MG63 (cell line): ENCODE results near the gene TBL1X. TPM values are rescaled to one million over a fixed set of nuclear protein-coding genes. Genes with fewer than 3 reads are reported as not detected.
"Not testable (repeated sequence)": the region's sequence is repeated elsewhere in the genome, so short reads cannot be mapped to it uniquely, and the experiment has no call there.

Experiments used
- DNase-seq: peaks from one replicate; pipeline ENCODE4 v3.0.0-alpha.2; 2020
- H3K27me3 ChIP-seq: fragments of 250-450 bp; sonication (Bioruptor Pico); 2 replicates; pipeline ENCODE4 v1.5.1; 2020; ENCODE audit warnings: mild to moderate bottlenecking, moderate library complexity
- H3K36me3 ChIP-seq: fragments of 250-450 bp; sonication (Bioruptor Pico); 2 replicates; pipeline ENCODE4 v1.5.1; 2020; ENCODE audit warnings: mild to moderate bottlenecking, moderate library complexity
- H3K4me3 ChIP-seq: fragments of 250-450 bp; sonication (Bioruptor Pico); 2 replicates; pipeline ENCODE4 v1.5.1; 2020; ENCODE audit warnings: mild to moderate bottlenecking, moderate library complexity
- H3K9me3 ChIP-seq: fragments of 250-450 bp; sonication (Bioruptor Pico); 2 replicates; pipeline ENCODE4 v1.5.1; 2020; ENCODE audit warnings: mild to moderate bottlenecking, moderate library complexity
- total RNA-seq: library from RNA; depleted of rRNA; stranded (reverse); fragments of >200 nt; shearing (Covaris generic); gene quantifications from 2 replicates; pipeline ENCODE4 v1.2.3, GENCODE V29; 2014; ENCODE audit warnings: low replicate concordance

Gene TBL1X
- total RNA-seq, 1 experiment from 2014 or later = 4.3 TPM

GRCh38 chrX:9447906-9448305, 17.0 kb upstream of the TBL1X start:
- no peaks in the 10 kb centered on the region for H3K36me3 ChIP-seq
- H3K4me3 ChIP-seq = no peak overlapping the region
- no peaks in the 10 kb centered on the region for H3K9me3 ChIP-seq
- H3K27me3 ChIP-seq = no peaks in the 10 kb centered on the region
- DNase-seq = no peak

GRCh38 chrX:9456250-9457074, 8.4 kb upstream of the TBL1X start:
- no peaks in the 10 kb centered on the region for H3K27me3 ChIP-seq
- H3K4me3 ChIP-seq = no peak overlapping the region
- H3K36me3 ChIP-seq = no peaks in the 10 kb centered on the region
- DNase-seq = no peak
- H3K9me3 ChIP-seq = no peaks in the 10 kb centered on the region

GRCh38 chrX:9458034-9458433, 6.8 kb upstream of the TBL1X start:
- H3K4me3 ChIP-seq, H3K9me3 ChIP-seq, DNase-seq, H3K27me3 ChIP-seq, H3K36me3 ChIP-seq: not testable (repeated sequence)

- no peak for DNase-seq
- no peaks in the 10 kb centered on the region for H3K27me3 ChIP-seq
- no peaks in the 10 kb centered on the region for H3K36me3 ChIP-seq
- no peak overlapping the region for H3K4me3 ChIP-seq
- H3K9me3 ChIP-seq = no peaks in the 10 kb centered on the region
These were observed 6.3 kb upstream of the TBL1X start for GRCh38 chrX:9458516-9459078.

GRCh38 chrX:9459186-9459748, 5.6 kb upstream of the TBL1X start:
- H3K9me3 ChIP-seq = no peaks in the 10 kb centered on the region
- H3K36me3 ChIP-seq = no peaks in the 10 kb centered on the region
- no peak for DNase-seq
- no peak overlapping the region for H3K4me3 ChIP-seq
- H3K27me3 ChIP-seq = no peaks in the 10 kb centered on the region

- no peak for DNase-seq
- Histone ChIP-seq H3K27me3 (no peaks in the 10 kb centered on the region), H3K4me3 (no peak overlapping the region), H3K36me3 (no peaks in the 10 kb centered on the region), H3K9me3 (no peaks in the 10 kb centered on the region)
These were observed 3.8 kb upstream of the TBL1X start for GRCh38 chrX:9461087-9461486.

- DNase-seq = no peak
- H3K4me3 ChIP-seq = no peak overlapping the region
- no peaks in the 10 kb centered on the region for H3K9me3 ChIP-seq
- no peaks in the 10 kb centered on the region for H3K36me3 ChIP-seq
- no peaks in the 10 kb centered on the region for H3K27me3 ChIP-seq
These were observed 2.4 kb upstream of the TBL1X start for GRCh38 chrX:9462456-9462855.

- Histone ChIP-seq H3K27me3 (no peaks in the 10 kb centered on the region), H3K36me3 (no peaks in the 10 kb centered on the region), H3K9me3 (no peaks in the 10 kb centered on the region), H3K4me3 (peak overlapping the region; percentile 68)
- DNase-seq = no peak
These were observed 694 bp downstream of the TBL1X start for GRCh38 chrX:9465380-9466123.

GRCh38 chrX:9466124-9466495, 1.3 kb downstream of the TBL1X start:
- no peaks in the 10 kb centered on the region for H3K36me3 ChIP-seq
- no peaks in the 10 kb centered on the region for H3K27me3 ChIP-seq
- DNase-seq = no peak
- H3K9me3 ChIP-seq = no peaks in the 10 kb centered on the region
- H3K4me3 ChIP-seq = peak overlapping the region; percentile 68

GRCh38 chrX:9466736-9467135, 1.9 kb downstream of the TBL1X start:
- no peak for DNase-seq
- H3K36me3 ChIP-seq = no peaks in the 10 kb centered on the region
- no peaks in the 10 kb centered on the region for H3K9me3 ChIP-seq
- peak overlapping the region; percentile 68 for H3K4me3 ChIP-seq
- no peaks in the 10 kb centered on the region for H3K27me3 ChIP-seq

- Histone ChIP-seq H3K36me3 (no peaks in the 10 kb centered on the region), H3K4me3 (no peak overlapping the region), H3K27me3 (no peaks in the 10 kb centered on the region), H3K9me3 (no peaks in the 10 kb centered on the region)
- no peak for DNase-seq
These were observed 2.3 kb downstream of the TBL1X start for GRCh38 chrX:9467146-9467545.

- H3K36me3 ChIP-seq = no peaks in the 10 kb centered on the region
- DNase-seq = no peak
- no peaks in the 10 kb centered on the region for H3K27me3 ChIP-seq
- H3K4me3 ChIP-seq = no peak overlapping the region
- no peaks in the 10 kb centered on the region for H3K9me3 ChIP-seq
These were observed 2.9 kb downstream of the TBL1X start for GRCh38 chrX:9467751-9468150.

GRCh38 chrX:9471571-9471985, 6.7 kb downstream of the TBL1X start:
- Histone ChIP-seq H3K27me3 (no peaks in the 10 kb centered on the region), H3K4me3 (no peak overlapping the region), H3K36me3 (no peaks in the 10 kb centered on the region), H3K9me3 (no peaks in the 10 kb centered on the region)
- no peak for DNase-seq

- Histone ChIP-seq H3K27me3 (no peaks in the 10 kb centered on the region), H3K4me3 (no peak overlapping the region), H3K36me3 (no peaks in the 10 kb centered on the region), H3K9me3 (no peaks in the 10 kb centered on the region)
- DNase-seq = no peak
These were observed 8.8 kb downstream of the TBL1X start for GRCh38 chrX:9473708-9474107.

- DNase-seq, H3K9me3 ChIP-seq, H3K27me3 ChIP-seq, H3K4me3 ChIP-seq, H3K36me3 ChIP-seq: not testable (repeated sequence)
These were observed 10.6 kb downstream of the TBL1X start for GRCh38 chrX:9475417-9475816.

- Histone ChIP-seq H3K4me3 (no peak overlapping the region), H3K9me3 (no peaks in the 10 kb centered on the region), H3K36me3 (no peaks in the 10 kb centered on the region), H3K27me3 (no peaks in the 10 kb centered on the region)
- no peak for DNase-seq
These were observed 11.1 kb downstream of the TBL1X start for GRCh38 chrX:9475984-9476383.

- Histone ChIP-seq H3K4me3 (no peak overlapping the region), H3K9me3 (no peaks in the 10 kb centered on the region), H3K36me3 (no peaks in the 10 kb centered on the region), H3K27me3 (no peaks in the 10 kb centered on the region)
- DNase-seq = no peak
These were observed 12.1 kb downstream of the TBL1X start for GRCh38 chrX:9476810-9477575.
